ENCODE data around the gene FNBP1. TPM values are rescaled to one million over a fixed set of nuclear protein-coding genes. Genes with fewer than 3 reads are reported as not detected.

Gene FNBP1
- total RNA-seq, 4 donors from 2014 or later: 13.3 to 30.0 (median 17.9) TPM

- H3K27ac ChIP-seq: no peak overlapping the region
Measured at GRCh38 chr9:129916707-129917106, 126.3 kb downstream of the FNBP1 start.

GRCh38 chr9:129914051-129914450 lies 128.9 kb downstream of the FNBP1 start:
- ATAC-seq (no peak), DNase-seq (no peak)
- intact Hi-C loops (cut with DNase I; ENCODE audit: low total_unique reads): no loop called here
- Histone ChIP-seq H3K27me3 (no peaks in the 10 kb centered on the region), H3K9me3 (no peaks in the 10 kb centered on the region), H3K4me3 (no peak overlapping the region), H3K27ac (no peak overlapping the region), H3K4me1 (no peaks in the 10 kb centered on the region), H3K36me3 (peaks cover 0 to 7% of the 10 kb centered on the region in 2 donors)
- TF ChIP-seq POLR2A (IDR thresholded peaks at IDR 0.05): no peak
- TF ChIP-seq CTCF (IDR thresholded peaks at IDR 0.05 in 4 of 5, conservative IDR thresholded peaks at IDR 0.05 in 1 of 5): no peak
- in situ Hi-C loops (cut with MboI; ENCODE audit: low sequenced_read_pairs in 4 of 4): no loop called here

More at GRCh38 chr9:129916707-129917106, 126.3 kb downstream of the FNBP1 start:
- intact Hi-C loops (cut with DNase I; ENCODE audit: low total_unique reads): no loop called here
- Histone ChIP-seq H3K9me3 (no peaks in the 10 kb centered on the region), H3K27me3 (no peaks in the 10 kb centered on the region), H3K4me1 (no peaks in the 10 kb centered on the region), H3K36me3 (peaks cover 0 to 6% of the 10 kb centered on the region in 2 donors), H3K4me3 (no peak overlapping the region)
- no peak for DNase-seq
- no peak for TF ChIP-seq CTCF (IDR thresholded peaks at IDR 0.05 in 4 of 5, conservative IDR thresholded peaks at IDR 0.05 in 1 of 5)
- TF ChIP-seq POLR2A (IDR thresholded peaks at IDR 0.05): no peak
- in situ Hi-C loops (cut with MboI; ENCODE audit: low sequenced_read_pairs in 4 of 4): no loop called here
- no peak for ATAC-seq

- no peak overlapping the region for H3K4me3 ChIP-seq
- no peaks in the 10 kb centered on the region for H3K9me3 ChIP-seq
- ATAC-seq (no peak), DNase-seq (no peak)
- in situ Hi-C loops (cut with MboI; ENCODE audit: low sequenced_read_pairs in 4 of 4) (no loop called here), intact Hi-C loops (cut with DNase I; ENCODE audit: low total_unique reads) (no loop called here)
- no peaks in the 10 kb centered on the region for H3K27me3 ChIP-seq
- no peaks in the 10 kb centered on the region for H3K4me1 ChIP-seq
- H3K36me3 ChIP-seq: peaks cover 0 to 32% of the 10 kb centered on the region in 2 donors
- H3K27ac ChIP-seq: no peak overlapping the region
- no peak for TF ChIP-seq POLR2A (IDR thresholded peaks at IDR 0.05)
Measured at GRCh38 chr9:129910628-129911567, 132.1 kb downstream of the FNBP1 start.

GRCh38 chr9:129909851-129910250 lies 133.1 kb downstream of the FNBP1 start:
- DNase-seq (no peak), ATAC-seq (no peak)
- Histone ChIP-seq H3K4me1 (no peaks in the 10 kb centered on the region), H3K27ac (no peak overlapping the region), H3K36me3 (peaks cover 0 to 39% of the 10 kb centered on the region in 2 donors), H3K9me3 (no peaks in the 10 kb centered on the region), H3K4me3 (no peak overlapping the region), H3K27me3 (no peaks in the 10 kb centered on the region)
- TF ChIP-seq CTCF (IDR thresholded peaks at IDR 0.05 in 4 of 5, conservative IDR thresholded peaks at IDR 0.05 in 1 of 5): no peak
- TF ChIP-seq POLR2A (IDR thresholded peaks at IDR 0.05): no peak
- intact Hi-C loops (cut with DNase I; ENCODE audit: low total_unique reads): no loop called here
- in situ Hi-C loops (cut with MboI; ENCODE audit: low sequenced_read_pairs in 4 of 4): no loop called here

- Histone ChIP-seq H3K9me3 (no peaks in the 10 kb centered on the region), H3K4me3 (no peak overlapping the region), H3K4me1 (no peaks in the 10 kb centered on the region), H3K36me3 (peaks cover 0 to 43% of the 10 kb centered on the region in 2 donors), H3K27me3 (no peaks in the 10 kb centered on the region), H3K27ac (no peak overlapping the region)
- TF ChIP-seq CTCF (IDR thresholded peaks at IDR 0.05 in 4 of 5, conservative IDR thresholded peaks at IDR 0.05 in 1 of 5) (no peak), POLR2A (IDR thresholded peaks at IDR 0.05) (no peak)
- DNase-seq: no peak
- ATAC-seq: no peak
- in situ Hi-C loops (cut with MboI; ENCODE audit: low sequenced_read_pairs in 4 of 4) (no loop called here), intact Hi-C loops (cut with DNase I; ENCODE audit: low total_unique reads) (no loop called here)
Measured at GRCh38 chr9:129908906-129909305, 134.1 kb downstream of the FNBP1 start.
